AG10803 (cell line): Measurements from ENCODE around the gene FCRL6.

Source experiments
- DNase-seq: peaks from one replicate; pipeline ENCODE4 v3.0.0; 2010; ENCODE audit warnings: low read depth
- H3K4me3 ChIP-seq: 2 replicates; pipeline ENCODE4 v1.5.1; 2011; ENCODE audit warnings: mild to moderate bottlenecking, low read length, control low read depth
- CTCF ChIP-seq: conservative IDR thresholded peaks from 2 replicates; pipeline ENCODE4 v1.5.1; 2011; ENCODE audit warnings: mild to moderate bottlenecking, low read length, control low read depth, inconsistent platforms

The FCRL6 gene

GRCh38 chr1:159835356-159835755, 33.2 kb downstream of the FCRL6 start:
- no peak overlapping the region for H3K4me3 ChIP-seq
- DNase-seq = peak; percentile 34
- no peak for TF ChIP-seq CTCF

GRCh38 chr1:159835862-159836525, 33.8 kb downstream of the FCRL6 start:
- no peak overlapping the region for H3K4me3 ChIP-seq
- peak; percentile 29 for DNase-seq
- no peak; the same call in 1 of the 2 replicates for TF ChIP-seq CTCF

- H3K4me3 ChIP-seq = no peak overlapping the region
- no peak for TF ChIP-seq CTCF
- DNase-seq = no peak
These were observed 36.6 kb downstream of the FCRL6 start for GRCh38 chr1:159838715-159839114.

- no peak for DNase-seq
- H3K4me3 ChIP-seq = no peak overlapping the region
- TF ChIP-seq CTCF = no peak
These were observed 37.1 kb downstream of the FCRL6 start for GRCh38 chr1:159839116-159839849.

- H3K4me3 ChIP-seq = no peak overlapping the region
- no peak for DNase-seq
- TF ChIP-seq CTCF = no peak
These were observed 39.6 kb downstream of the FCRL6 start for GRCh38 chr1:159841749-159842148.

GRCh38 chr1:159843459-159843858, 41.3 kb downstream of the FCRL6 start:
- DNase-seq = no peak
- no peak overlapping the region for H3K4me3 ChIP-seq
- no peak for TF ChIP-seq CTCF
